CD4-positive, CD25-positive, alpha-beta regulatory T cell (primary cell): ENCODE results near the gene ARHGAP22. TPM values are rescaled to one million over a fixed set of nuclear protein-coding genes. Genes with fewer than 3 reads are reported as not detected.

Experiments
- ATAC-seq, 2 donors: fragments of 150-1000 bp; cut with Tn5 transposase; one replicate each; pipeline ENCODE4 v1.10.0; 2021; ENCODE audit warnings: low read depth in 2 of 2, moderate number of reproducible peaks in 2 of 2, moderate library complexity in 1 of 2
- DNase-seq, 3 donors: peaks; one replicate each; pipeline versions ENCODE4 v3.0.0 to v3.0.0-alpha.2; 2012 to 2022; ENCODE audit warnings: mixed read lengths in 1 of 3
- H3K27ac ChIP-seq: one replicate; pipeline ENCODE4 v1.7.0; 2013; ENCODE audit warnings: mild to moderate bottlenecking, low read length; ENCODE audit not compliant: insufficient read depth, poor library complexity, severe bottlenecking
- H3K27me3 ChIP-seq: one replicate; pipeline ENCODE4 v1.7.0; 2013; ENCODE audit warnings: low read length; ENCODE audit not compliant: control insufficient read depth, insufficient read depth
- H3K36me3 ChIP-seq: one replicate; pipeline ENCODE4 v1.7.0; 2013; ENCODE audit warnings: mild to moderate bottlenecking, low read length, moderate library complexity; ENCODE audit not compliant: control insufficient read depth, insufficient read depth
- H3K4me1 ChIP-seq: 2 replicates; pipeline ENCODE4 v1.7.0; 2013; ENCODE audit warnings: mild to moderate bottlenecking, low read length; ENCODE audit not compliant: insufficient read depth, control insufficient read depth, poor library complexity, severe bottlenecking
- H3K4me3 ChIP-seq: one replicate; pipeline ENCODE4 v1.7.0; 2013; ENCODE audit warnings: low read depth, mild to moderate bottlenecking, low read length, moderate library complexity
- H3K9me3 ChIP-seq, 2 experiments: 1 replicate in 1 of 2; 2 replicates in 1 of 2; pipeline ENCODE4 v1.7.0; 2013; ENCODE audit warnings: low read length in 2 of 2, mild to moderate bottlenecking in 1 of 2, moderate library complexity in 1 of 2; ENCODE audit not compliant: control insufficient read depth in 2 of 2
- H3K27ac Mint-ChIP-seq, 3 donors: one replicate each; pipeline ENCODE4 v1.8.0; 2020 to 2022; ENCODE audit warnings: mild to moderate bottlenecking in 3 of 3, mixed read lengths in 3 of 3, moderate library complexity in 2 of 3
- H3K27me3 Mint-ChIP-seq: one replicate; pipeline ENCODE4 v1.8.0; 2022; ENCODE audit warnings: mild to moderate bottlenecking, mixed read lengths
- H3K36me3 Mint-ChIP-seq: one replicate; pipeline ENCODE4 v1.8.0; 2020; ENCODE audit warnings: mixed read lengths
- H3K4me1 Mint-ChIP-seq, 4 donors: one replicate each; pipeline ENCODE4 v1.8.0; 2020 to 2022; ENCODE audit warnings: mixed read lengths in 4 of 4, mild to moderate bottlenecking in 1 of 4
- H3K4me3 Mint-ChIP-seq, 4 donors: one replicate each; pipeline ENCODE4 v1.8.0; 2020 to 2022; ENCODE audit warnings: mild to moderate bottlenecking in 4 of 4, mixed read lengths in 4 of 4, moderate library complexity in 3 of 4
- H3K9me3 Mint-ChIP-seq, 7 donors: one replicate each; pipeline ENCODE4 v1.8.0; 2020 to 2022; ENCODE audit warnings: mixed read lengths in 7 of 7, mild to moderate bottlenecking in 3 of 7, moderate library complexity in 2 of 7
- polyA plus RNA-seq, 4 donors: library from polyadenylated mRNA; unstranded; fragments of 300-500 nt; fragmentation: Illumina TruSeq; gene quantifications; one replicate each; pipeline ENCODE4 v1.2.3, GENCODE V29; 2021
- total RNA-seq: library from RNA; stranded (reverse); gene quantifications from one replicate; pipeline ENCODE4 v1.2.3, GENCODE V29; 2022

The ARHGAP22 gene
- total and polyA plus RNA-seq, 5 donors from 2014 or later = 0.42 TPM; not detected in 4

DNA sequence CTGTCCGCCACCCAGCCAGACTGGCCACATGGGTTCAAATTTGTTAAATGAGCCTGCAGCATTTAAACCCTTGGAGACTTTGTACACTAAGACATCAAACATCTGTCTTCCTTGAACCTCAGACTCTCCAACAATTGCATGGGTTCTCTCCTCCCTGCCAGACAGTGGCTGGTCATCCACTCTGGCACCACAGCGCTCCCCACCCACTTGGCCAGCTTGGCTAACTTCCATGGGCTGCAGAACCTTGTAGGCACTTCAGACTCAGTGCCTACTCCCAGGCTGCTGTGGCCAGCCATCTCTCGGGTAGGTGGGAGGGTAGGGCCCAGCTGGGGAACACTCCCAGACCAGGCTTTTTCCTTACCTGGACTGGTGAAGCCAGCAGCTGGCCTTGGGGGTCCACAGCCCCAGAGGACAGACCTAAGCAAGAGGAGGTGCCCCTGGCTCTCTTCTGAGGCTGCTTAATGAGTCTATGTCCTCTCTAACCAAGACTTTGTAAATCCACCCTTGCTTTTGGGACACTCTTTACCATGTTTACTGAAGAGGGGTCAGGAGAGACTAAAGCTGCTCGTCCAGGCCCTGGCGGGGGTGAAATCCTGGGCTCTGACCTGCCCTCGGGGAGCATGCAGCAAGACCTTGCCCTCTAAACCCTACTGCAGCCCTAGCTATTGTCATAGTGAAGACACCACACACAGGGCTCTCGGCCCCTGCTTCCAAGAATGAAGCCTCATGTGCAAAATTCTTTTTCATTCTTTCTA is 82.7 kb downstream of the ARHGAP22 start:
- Mint-ChIP-seq H3K4me1 (peaks cover 0 to 5% (median 2%) of the 10 kb centered on the region in 4 donors), H3K27ac (no peak overlapping the region), H3K27me3 (peaks cover 59% of the 10 kb centered on the region), H3K36me3 (no peaks in the 10 kb centered on the region), H3K9me3 (peaks cover 0 to 4% (median 0%) of the 10 kb centered on the region in 7 donors), H3K4me3 (no peak overlapping the region)
- Histone ChIP-seq H3K4me3 (no peak overlapping the region), H3K4me1 (no peaks in the 10 kb centered on the region), H3K27ac (no peak overlapping the region), H3K27me3 (peaks cover 5% of the 10 kb centered on the region), H3K9me3 (no peaks in the 10 kb centered on the region), H3K36me3 (no peaks in the 10 kb centered on the region)
- ATAC-seq (no peak), DNase-seq (no peak)

DNA sequence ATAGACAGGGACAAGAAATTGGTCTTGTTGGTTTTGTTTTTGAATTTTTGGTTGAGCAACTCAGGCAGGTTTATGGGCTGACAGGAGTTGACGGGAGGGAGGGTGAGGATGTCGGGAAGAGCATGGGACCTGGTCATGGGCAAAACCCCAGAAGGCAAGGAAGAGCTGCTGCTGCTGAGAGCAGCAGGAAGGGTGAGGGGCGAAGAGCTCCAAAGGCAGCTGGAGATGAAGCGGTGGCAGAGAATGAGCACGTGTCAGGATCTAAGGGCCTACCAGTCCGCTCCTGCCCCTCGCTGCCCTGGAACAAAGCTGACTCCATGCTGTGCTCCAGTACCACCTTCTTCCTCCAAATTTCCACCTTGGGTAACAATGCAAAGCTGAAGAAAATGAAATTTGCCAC is 84.3 kb downstream of the ARHGAP22 start:
- H3K9me3 ChIP-seq = no peaks in the 10 kb centered on the region
- H3K27me3 Mint-ChIP-seq = peaks cover 54% of the 10 kb centered on the region
- no peak overlapping the region for H3K4me3 ChIP-seq
- H3K27me3 ChIP-seq = peaks cover 5% of the 10 kb centered on the region
- ATAC-seq (no peak), DNase-seq (no peak)
- H3K27ac ChIP-seq = no peak overlapping the region
- no peaks in the 10 kb centered on the region for H3K4me1 ChIP-seq
- H3K27ac Mint-ChIP-seq = no peak overlapping the region
- no peak overlapping the region for H3K4me3 Mint-ChIP-seq
- peaks cover 0 to 5% (median 2%) of the 10 kb centered on the region in 4 donors for H3K4me1 Mint-ChIP-seq
- H3K36me3 Mint-ChIP-seq = no peaks in the 10 kb centered on the region
- H3K36me3 ChIP-seq = no peaks in the 10 kb centered on the region
- H3K9me3 Mint-ChIP-seq = peaks cover 0 to 4% (median 0%) of the 10 kb centered on the region in 7 donors

GRCh38 chr10:48520184-48520506 is 84.7 kb downstream of the ARHGAP22 start:
- Histone ChIP-seq H3K36me3 (no peaks in the 10 kb centered on the region), H3K4me1 (no peaks in the 10 kb centered on the region), H3K27me3 (peaks cover 5% of the 10 kb centered on the region), H3K9me3 (peaks cover 0 to under 1% of the 10 kb centered on the region in 2 experiments), H3K27ac (no peak overlapping the region), H3K4me3 (no peak overlapping the region)
- peaks cover 0 to 5% (median 3%) of the 10 kb centered on the region in 7 donors for H3K9me3 Mint-ChIP-seq
- no peak overlapping the region for H3K27ac Mint-ChIP-seq
- ATAC-seq = no peak
- no peak for DNase-seq
- H3K27me3 Mint-ChIP-seq = peaks cover 53% of the 10 kb centered on the region
- H3K4me1 Mint-ChIP-seq = peaks cover 0 to 5% (median under 1%) of the 10 kb centered on the region in 4 donors
- no peak overlapping the region for H3K4me3 Mint-ChIP-seq
- H3K36me3 Mint-ChIP-seq = no peaks in the 10 kb centered on the region

DNA sequence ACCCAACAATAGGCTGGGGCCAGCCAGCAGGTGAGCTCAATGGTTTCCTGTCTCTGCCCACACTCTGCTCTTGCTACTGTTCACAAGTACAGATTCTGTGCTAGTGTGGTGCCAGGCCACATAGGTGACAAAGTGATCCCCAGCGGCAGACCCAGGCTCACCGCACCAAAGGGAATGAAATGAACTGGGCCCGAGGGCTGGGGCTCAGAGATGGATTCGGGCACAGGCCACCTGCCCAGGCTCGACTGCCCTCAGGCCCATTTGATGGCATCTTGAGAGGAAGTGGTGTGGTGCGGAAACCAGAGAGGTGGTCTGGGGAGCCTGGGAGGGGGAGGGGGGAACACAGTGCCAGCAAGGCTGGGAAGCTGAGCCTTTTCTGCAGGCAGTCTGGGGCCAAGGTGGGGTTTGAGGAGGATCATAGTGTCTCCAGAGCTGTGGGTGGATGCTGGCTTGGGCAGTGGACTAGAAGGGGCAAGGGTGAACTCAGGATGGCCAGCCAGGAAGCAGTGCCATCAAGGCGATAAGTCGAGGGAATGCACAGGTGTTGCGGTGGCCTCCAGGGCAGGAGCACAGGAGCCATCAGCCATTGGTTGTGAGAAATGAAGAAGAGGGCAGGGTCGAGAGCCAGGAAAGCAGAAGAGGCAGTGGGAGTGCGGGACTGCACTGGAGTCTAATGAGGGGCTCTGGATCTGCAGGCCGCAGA is 85.2 kb downstream of the ARHGAP22 start:
- H3K27ac Mint-ChIP-seq = no peak overlapping the region
- DNase-seq (peak in 1 of 3 donors; percentile 10), ATAC-seq (no peak)
- H3K4me3 ChIP-seq = no peak overlapping the region
- H3K27ac ChIP-seq = no peak overlapping the region
- peaks cover 0 to 8% (median 4%) of the 10 kb centered on the region in 7 donors for H3K9me3 Mint-ChIP-seq
- H3K27me3 ChIP-seq = peaks cover 5% of the 10 kb centered on the region
- H3K9me3 ChIP-seq = peaks cover 2 to 5% of the 10 kb centered on the region in 2 experiments
- H3K36me3 Mint-ChIP-seq = no peaks in the 10 kb centered on the region
- peaks cover 52% of the 10 kb centered on the region for H3K27me3 Mint-ChIP-seq
- H3K4me1 Mint-ChIP-seq = peaks cover 0 to 5% (median 0%) of the 10 kb centered on the region in 4 donors
- H3K4me1 ChIP-seq = no peaks in the 10 kb centered on the region
- H3K36me3 ChIP-seq = no peaks in the 10 kb centered on the region
- no peak overlapping the region for H3K4me3 Mint-ChIP-seq

DNA sequence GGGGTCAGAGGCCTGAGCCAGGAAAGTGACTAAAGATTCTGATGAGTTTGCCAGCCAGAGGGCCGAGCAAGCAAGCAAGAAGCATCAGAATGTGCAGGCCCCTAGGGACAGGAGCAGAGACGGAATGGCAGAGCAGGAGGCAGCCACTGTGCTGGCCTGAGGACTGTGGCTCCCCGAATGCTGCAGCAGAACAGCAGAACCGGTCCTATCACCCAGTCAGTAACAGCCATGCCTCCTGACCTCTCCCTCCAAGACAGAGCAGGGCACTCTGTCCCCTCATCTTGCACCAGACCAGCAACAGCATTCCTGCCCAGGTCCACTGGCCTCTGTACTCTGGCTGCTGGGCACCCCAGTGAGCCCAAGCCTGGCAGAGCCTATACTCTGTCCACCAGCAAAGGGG is 85.9 kb downstream of the ARHGAP22 start:
- no peak for ATAC-seq
- H3K4me1 ChIP-seq = no peaks in the 10 kb centered on the region

GRCh38 chr10:48517911-48518811 is 86.7 kb downstream of the ARHGAP22 start:
- H3K27me3 ChIP-seq = peaks cover 3% of the 10 kb centered on the region
- H3K9me3 Mint-ChIP-seq = peaks cover 0 to 16% (median 4%) of the 10 kb centered on the region in 7 donors
- DNase-seq (no peak), ATAC-seq (no peak)
- H3K36me3 ChIP-seq = no peaks in the 10 kb centered on the region
- peak overlapping the region in 1 of 3 donors; percentile 0 for H3K27ac Mint-ChIP-seq
- H3K36me3 Mint-ChIP-seq = no peaks in the 10 kb centered on the region
- H3K4me3 Mint-ChIP-seq = no peak overlapping the region
- H3K4me1 ChIP-seq = no peaks in the 10 kb centered on the region
- H3K9me3 ChIP-seq = peaks cover 7 to 15% of the 10 kb centered on the region in 2 experiments
- no peak overlapping the region for H3K27ac ChIP-seq
- peaks cover 49% of the 10 kb centered on the region for H3K27me3 Mint-ChIP-seq
- no peak overlapping the region for H3K4me3 ChIP-seq
- H3K4me1 Mint-ChIP-seq = peaks cover 0 to 5% (median 0%) of the 10 kb centered on the region in 4 donors

More for the DNA sequence above, 85.9 kb downstream of the ARHGAP22 start:
- Mint-ChIP-seq H3K9me3 (peaks cover 0 to 14% (median 4%) of the 10 kb centered on the region in 7 donors), H3K4me3 (no peak overlapping the region), H3K27me3 (peaks cover 50% of the 10 kb centered on the region), H3K27ac (no peak overlapping the region), H3K36me3 (no peaks in the 10 kb centered on the region), H3K4me1 (peaks cover 0 to 5% (median 0%) of the 10 kb centered on the region in 4 donors)
- no peaks in the 10 kb centered on the region for H3K36me3 ChIP-seq
- peaks cover 3% of the 10 kb centered on the region for H3K27me3 ChIP-seq
- DNase-seq = no peak
- no peak overlapping the region for H3K27ac ChIP-seq
- no peak overlapping the region for H3K4me3 ChIP-seq
- peaks cover 7 to 9% of the 10 kb centered on the region in 2 experiments for H3K9me3 ChIP-seq

DNA sequence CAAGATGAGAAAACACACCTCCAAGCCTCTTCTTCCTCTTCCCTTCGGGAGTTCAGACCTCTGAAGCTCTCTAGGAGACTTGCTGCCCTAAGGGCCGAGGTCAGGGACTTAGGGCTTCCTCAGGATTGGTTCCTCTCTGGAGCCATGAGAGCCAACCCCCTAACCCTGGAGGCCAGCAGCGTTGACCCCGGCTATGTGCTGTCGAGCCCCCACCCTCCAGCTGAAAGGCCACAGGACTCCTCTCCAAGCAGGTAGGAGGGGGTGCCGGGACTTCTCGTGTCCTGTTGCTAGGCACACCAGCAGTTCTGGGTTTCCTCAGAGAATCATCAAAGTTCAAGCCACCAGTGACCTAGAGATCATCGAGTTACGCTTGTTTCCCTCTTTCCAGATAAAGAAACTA is 87.4 kb downstream of the ARHGAP22 start:
- H3K4me3 Mint-ChIP-seq = no peak overlapping the region
- peaks cover 0 to 2% (median 0%) of the 10 kb centered on the region in 4 donors for H3K4me1 Mint-ChIP-seq
- H3K4me1 ChIP-seq = no peaks in the 10 kb centered on the region
- no peak for ATAC-seq
- peaks cover 42% of the 10 kb centered on the region for H3K27me3 Mint-ChIP-seq
- H3K27ac ChIP-seq = no peak overlapping the region
- H3K36me3 ChIP-seq = no peaks in the 10 kb centered on the region
- H3K4me3 ChIP-seq = no peak overlapping the region
- peaks cover 7 to 15% of the 10 kb centered on the region in 2 experiments for H3K9me3 ChIP-seq
- H3K9me3 Mint-ChIP-seq = peaks cover 0 to 20% (median 4%) of the 10 kb centered on the region in 7 donors
- no peak overlapping the region for H3K27ac Mint-ChIP-seq
- DNase-seq = no peak
- peaks cover 3% of the 10 kb centered on the region for H3K27me3 ChIP-seq
- no peaks in the 10 kb centered on the region for H3K36me3 Mint-ChIP-seq
